ENCODE measurements around the gene METTL1.

METTL1 gene

DNA sequence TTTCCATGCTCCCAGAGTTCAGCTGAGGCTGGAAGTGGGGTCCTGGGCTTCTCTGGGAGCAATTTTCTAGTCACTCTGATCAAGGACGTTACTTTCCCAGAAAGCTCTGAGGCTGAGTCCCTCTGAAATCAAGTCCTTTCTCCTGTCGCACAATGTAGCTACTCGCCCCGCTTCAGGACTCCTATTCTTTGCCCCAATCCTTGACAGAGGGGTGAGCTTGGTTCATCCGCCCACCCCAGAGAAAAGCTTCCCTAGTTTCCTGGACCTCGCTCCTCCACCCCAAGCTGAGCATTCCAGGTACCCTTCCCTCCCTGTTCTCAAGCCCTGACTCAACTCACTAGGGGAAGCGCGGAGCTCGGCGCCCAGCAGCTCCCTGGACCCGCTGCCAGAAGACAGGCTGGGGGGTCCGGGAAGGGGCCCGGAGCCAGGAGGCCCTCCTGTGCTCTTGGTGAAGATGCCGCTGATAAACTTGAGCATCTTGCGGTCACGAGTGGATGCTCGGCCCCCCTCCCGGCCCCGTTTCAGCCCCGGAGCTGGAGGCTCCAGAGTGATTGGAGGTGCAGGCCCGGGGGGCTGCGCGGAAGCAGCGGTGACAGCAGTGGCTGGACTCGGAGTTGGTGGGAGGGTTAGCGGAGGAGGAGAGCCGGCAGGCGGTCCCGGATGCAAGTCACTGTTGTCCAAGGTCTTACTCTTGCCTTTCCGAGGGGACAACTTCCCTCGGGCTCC lies 35.0 kb downstream of the METTL1 start:
- H3K36me3 ChIP-seq = no peaks in the 10 kb centered on the region
- peak overlapping the region; percentile 49 for H3K4me3 ChIP-seq (ENCODE audit: low read depth, low read length)
- H3K27me3 ChIP-seq (ENCODE audit: insufficient read depth, low read depth, severe bottlenecking) = peaks cover 20% of the 10 kb centered on the region
- TF ChIP-seq, protein P1, sequence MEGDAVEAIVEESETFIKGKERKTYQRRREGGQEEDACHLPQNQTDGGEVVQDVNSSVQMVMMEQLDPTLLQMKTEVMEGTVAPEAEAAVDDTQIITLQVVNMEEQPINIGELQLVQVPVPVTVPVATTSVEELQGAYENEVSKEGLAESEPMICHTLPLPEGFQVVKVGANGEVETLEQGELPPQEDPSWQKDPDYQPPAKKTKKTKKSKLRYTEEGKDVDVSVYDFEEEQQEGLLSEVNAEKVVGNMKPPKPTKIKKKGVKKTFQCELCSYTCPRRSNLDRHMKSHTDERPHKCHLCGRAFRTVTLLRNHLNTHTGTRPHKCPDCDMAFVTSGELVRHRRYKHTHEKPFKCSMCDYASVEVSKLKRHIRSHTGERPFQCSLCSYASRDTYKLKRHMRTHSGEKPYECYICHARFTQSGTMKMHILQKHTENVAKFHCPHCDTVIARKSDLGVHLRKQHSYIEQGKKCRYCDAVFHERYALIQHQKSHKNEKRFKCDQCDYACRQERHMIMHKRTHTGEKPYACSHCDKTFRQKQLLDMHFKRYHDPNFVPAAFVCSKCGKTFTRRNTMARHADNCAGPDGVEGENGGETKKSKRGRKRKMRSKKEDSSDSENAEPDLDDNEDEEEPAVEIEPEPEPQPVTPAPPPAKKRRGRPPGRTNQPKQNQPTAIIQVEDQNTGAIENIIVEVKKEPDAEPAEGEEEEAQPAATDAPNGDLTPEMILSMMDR (IDR thresholded peaks at IDR 0.05; ENCODE audit: low read depth, low read length) = no peak
- H3K27ac ChIP-seq = no peak overlapping the region
- DNase-seq = no peak
- H3K9me3 ChIP-seq (ENCODE audit: severe bottlenecking) = no peaks in the 10 kb centered on the region

- TF ChIP-seq, protein P1 (IDR thresholded peaks at IDR 0.05; ENCODE audit: low read depth, low read length) = peak; percentile 64
- peak overlapping the region; percentile 49 for H3K4me3 ChIP-seq (ENCODE audit: low read depth, low read length)
- H3K27ac ChIP-seq = no peak overlapping the region
- peak; percentile 79 for DNase-seq
- H3K36me3 ChIP-seq = no peaks in the 10 kb centered on the region
- H3K27me3 ChIP-seq (ENCODE audit: insufficient read depth, low read depth, severe bottlenecking) = peaks cover 20% of the 10 kb centered on the region
- H3K9me3 ChIP-seq (ENCODE audit: severe bottlenecking) = no peaks in the 10 kb centered on the region
Measured at GRCh38 chr12:57735952-57736740, 35.8 kb downstream of the METTL1 start.

DNA sequence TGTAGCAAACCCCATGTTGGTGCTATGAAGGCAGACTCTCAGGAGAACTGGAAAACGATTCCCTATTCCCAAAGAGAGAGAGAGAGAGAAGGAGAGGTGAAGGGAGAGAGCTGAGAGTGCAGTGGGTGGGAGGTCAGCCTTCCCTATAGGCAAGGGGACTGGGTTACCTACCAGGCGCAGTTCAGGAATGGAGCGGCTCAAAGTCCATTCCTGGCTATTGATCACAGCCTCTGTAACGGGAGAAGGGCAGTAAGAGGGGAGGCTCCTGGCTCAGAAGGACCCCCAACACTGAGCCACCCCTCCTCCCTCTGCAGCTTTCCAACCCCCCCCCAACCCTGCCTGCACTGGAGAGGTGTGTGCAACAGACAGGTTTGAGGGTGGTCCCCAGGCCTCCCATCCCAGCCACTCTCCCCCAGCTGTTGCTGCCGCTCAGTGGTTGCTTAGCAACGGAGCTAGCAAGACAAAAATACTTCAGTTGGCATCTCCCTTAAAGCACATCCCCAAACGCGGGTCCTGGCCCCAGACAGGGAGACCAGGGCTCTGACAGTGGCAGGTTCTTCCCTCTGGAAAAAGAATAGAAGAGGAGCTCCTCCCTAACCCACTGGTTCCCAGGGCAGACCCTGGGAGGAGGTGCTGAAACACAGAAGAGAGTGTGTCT lies 36.6 kb downstream of the METTL1 start:
- Histone ChIP-seq H3K36me3 (no peaks in the 10 kb centered on the region), H3K4me3 (ENCODE audit: low read depth, low read length) (peak overlapping the region; percentile 49; the same call in 1 of the 2 replicates)
- DNase-seq = no peak

DNA sequence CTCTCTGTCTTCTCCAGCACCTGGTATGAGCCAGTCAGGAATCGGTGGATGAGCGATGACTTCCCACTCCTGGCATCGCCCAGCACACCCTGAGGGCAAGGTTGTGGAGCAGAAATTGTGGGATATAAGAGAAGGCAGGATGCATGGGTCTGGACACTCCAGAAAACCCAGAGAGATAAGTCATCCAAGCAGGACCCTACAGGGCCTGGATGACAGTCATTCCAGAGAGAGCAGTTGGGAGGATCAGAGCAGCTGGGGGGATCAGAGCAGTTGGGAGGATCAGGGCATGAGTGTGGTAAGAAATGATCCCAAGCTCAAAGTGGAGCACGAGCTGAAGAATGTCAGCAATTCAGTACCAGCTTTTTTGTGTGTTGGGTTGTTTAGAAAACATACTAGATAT lies 37.3 kb downstream of the METTL1 start:
- Histone ChIP-seq H3K27ac (no peak overlapping the region), H3K27me3 (ENCODE audit: insufficient read depth, low read depth, severe bottlenecking) (peaks cover 20% of the 10 kb centered on the region), H3K9me3 (ENCODE audit: severe bottlenecking) (no peaks in the 10 kb centered on the region), H3K4me3 (ENCODE audit: low read depth, low read length) (no peak overlapping the region), H3K36me3 (no peaks in the 10 kb centered on the region)
- TF ChIP-seq, protein P1 (IDR thresholded peaks at IDR 0.05; ENCODE audit: low read depth, low read length) = no peak
- peak; percentile 43 for DNase-seq

More for the DNA sequence above, 36.6 kb downstream of the METTL1 start:
- no peaks in the 10 kb centered on the region for H3K9me3 ChIP-seq (ENCODE audit: severe bottlenecking)
- TF ChIP-seq, protein P1 (IDR thresholded peaks at IDR 0.05; ENCODE audit: low read depth, low read length) = no peak
- peaks cover 20% of the 10 kb centered on the region for H3K27me3 ChIP-seq (ENCODE audit: insufficient read depth, low read depth, severe bottlenecking)
- no peak overlapping the region for H3K27ac ChIP-seq

DNA sequence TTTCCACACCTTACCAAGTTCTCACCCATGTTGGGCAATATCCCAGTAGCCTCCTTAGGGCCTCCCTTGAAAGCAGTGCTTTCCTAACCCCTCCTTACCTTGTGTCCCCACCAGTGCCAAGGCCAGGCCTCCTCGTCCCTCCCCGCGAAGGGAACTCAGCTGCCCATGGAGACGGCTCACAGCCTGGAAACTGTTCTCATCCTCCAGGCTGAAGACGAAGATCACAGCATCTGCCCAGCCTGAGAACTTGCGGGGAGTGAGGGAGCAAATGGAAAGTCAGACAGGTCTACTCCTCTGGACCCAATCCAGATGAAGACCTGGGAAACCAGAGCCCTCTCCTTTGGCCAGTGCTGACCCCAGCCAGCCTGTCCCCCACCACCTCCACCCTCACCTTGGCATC lies 38.0 kb downstream of the METTL1 start:
- Histone ChIP-seq H3K27ac (no peak overlapping the region), H3K9me3 (ENCODE audit: severe bottlenecking) (no peaks in the 10 kb centered on the region), H3K4me3 (ENCODE audit: low read depth, low read length) (no peak overlapping the region), H3K27me3 (ENCODE audit: insufficient read depth, low read depth, severe bottlenecking) (peaks cover 17% of the 10 kb centered on the region), H3K36me3 (no peaks in the 10 kb centered on the region)
- TF ChIP-seq, protein P1 (IDR thresholded peaks at IDR 0.05; ENCODE audit: low read depth, low read length) = no peak
- no peak for DNase-seq
